Measurements from ENCODE around the gene ARVCF. TPM values are rescaled to one million over a fixed set of nuclear protein-coding genes. Genes with fewer than 3 reads are reported as not detected.

ARVCF gene
- total and polyA plus RNA-seq, 9 of the 15 experiments (the other 6 are each of a cell fraction or from before 2014, with no cell fraction given), result 0.03 to 97.4 (median 15.6) TPM

DNA sequence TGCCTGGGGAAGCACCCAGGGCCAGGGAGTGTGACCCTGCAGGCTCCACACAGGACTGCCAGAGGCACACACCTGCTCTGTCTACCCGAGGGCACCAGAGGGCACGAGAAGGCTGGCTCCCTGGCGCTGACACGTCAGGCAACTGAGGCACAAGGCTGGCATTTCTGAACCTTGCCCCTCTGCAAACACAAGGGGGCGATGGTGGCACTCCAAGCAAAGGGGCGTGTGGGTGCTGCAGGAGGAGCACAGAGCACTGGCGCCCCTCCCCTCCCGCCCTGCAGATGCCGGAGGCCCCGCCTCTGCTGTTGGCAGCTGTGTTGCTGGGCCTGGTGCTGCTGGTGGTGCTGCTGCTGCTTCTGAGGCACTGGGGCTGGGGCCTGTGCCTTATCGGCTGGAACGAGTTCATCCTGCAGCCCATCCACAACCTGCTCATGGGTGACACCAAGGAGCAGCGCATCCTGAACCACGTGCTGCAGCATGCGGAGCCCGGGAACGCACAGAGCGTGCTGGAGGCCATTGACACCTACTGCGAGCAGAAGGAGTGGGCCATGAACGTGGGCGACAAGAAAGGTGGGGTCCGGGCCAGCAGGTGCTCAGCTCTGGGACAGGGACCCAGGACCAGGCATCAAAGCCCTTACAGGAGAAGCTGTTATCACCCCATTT is 54.2 kb downstream of the ARVCF start (continued):
- TF ChIP-seq, protein P1, sequence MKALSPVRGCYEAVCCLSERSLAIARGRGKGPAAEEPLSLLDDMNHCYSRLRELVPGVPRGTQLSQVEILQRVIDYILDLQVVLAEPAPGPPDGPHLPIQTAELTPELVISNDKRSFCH (CRISPR knock-in tag; IDR thresholded peaks at IDR 0.05), result no peak
- TF ChIP-seq, protein P1 (tag; IDR thresholded peaks at IDR 0.05), result 0 out of 2 replicates have a peak, but pooled peaks have one; percentile 11
- no peak for TF ChIP-seq THAP7 (CRISPR knock-in tag; IDR thresholded peaks at IDR 0.05)
- peak; percentile 84 for TF ChIP-seq ZNF699 (CRISPR knock-in tag; IDR thresholded peaks at IDR 0.05; ENCODE audit: insufficient replicate concordance)
- no peak for TF ChIP-seq EGR1 (conservative IDR thresholded peaks at IDR 0.05)
- TF ChIP-seq ZBTB2 (IDR thresholded peaks at IDR 0.05), result peak; percentile 80; the same call in 1 of the 2 replicates
- 0 out of 2 replicates have a peak, but pooled peaks have one; percentile 65 for TF ChIP-seq STAT6 (CRISPR knock-in tag; IDR thresholded peaks at IDR 0.05)
- no peak for TF ChIP-seq NR1H2 (CRISPR knock-in tag; IDR thresholded peaks at IDR 0.05)
- TF ChIP-seq SPI1 (IDR thresholded peaks at IDR 0.05; ENCODE audit: borderline replicate concordance, low read depth, low read length), result no peak
- TF ChIP-seq HDGF (IDR thresholded peaks at IDR 0.05), result peak; percentile 85
- TF ChIP-seq, protein P2, sequence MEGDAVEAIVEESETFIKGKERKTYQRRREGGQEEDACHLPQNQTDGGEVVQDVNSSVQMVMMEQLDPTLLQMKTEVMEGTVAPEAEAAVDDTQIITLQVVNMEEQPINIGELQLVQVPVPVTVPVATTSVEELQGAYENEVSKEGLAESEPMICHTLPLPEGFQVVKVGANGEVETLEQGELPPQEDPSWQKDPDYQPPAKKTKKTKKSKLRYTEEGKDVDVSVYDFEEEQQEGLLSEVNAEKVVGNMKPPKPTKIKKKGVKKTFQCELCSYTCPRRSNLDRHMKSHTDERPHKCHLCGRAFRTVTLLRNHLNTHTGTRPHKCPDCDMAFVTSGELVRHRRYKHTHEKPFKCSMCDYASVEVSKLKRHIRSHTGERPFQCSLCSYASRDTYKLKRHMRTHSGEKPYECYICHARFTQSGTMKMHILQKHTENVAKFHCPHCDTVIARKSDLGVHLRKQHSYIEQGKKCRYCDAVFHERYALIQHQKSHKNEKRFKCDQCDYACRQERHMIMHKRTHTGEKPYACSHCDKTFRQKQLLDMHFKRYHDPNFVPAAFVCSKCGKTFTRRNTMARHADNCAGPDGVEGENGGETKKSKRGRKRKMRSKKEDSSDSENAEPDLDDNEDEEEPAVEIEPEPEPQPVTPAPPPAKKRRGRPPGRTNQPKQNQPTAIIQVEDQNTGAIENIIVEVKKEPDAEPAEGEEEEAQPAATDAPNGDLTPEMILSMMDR (IDR thresholded peaks at IDR 0.05 in 2 of 3, conservative IDR thresholded peaks at IDR 0.05 in 1 of 3; ENCODE audit: insufficient read depth in 2 of 3, low read depth in 1 of 3, low read length in 3 of 3), result peak; percentile 95 to 99 (median 96)
- no peak for TF ChIP-seq E2F1 (CRISPR knock-in tag; IDR thresholded peaks at IDR 0.05)
- peak; percentile 45; the same call in 1 of the 2 replicates for TF ChIP-seq THRAP3 (IDR thresholded peaks at IDR 0.05; ENCODE audit: borderline replicate concordance)
- no peak for TF ChIP-seq AFF4 (CRISPR knock-in tag; IDR thresholded peaks at IDR 0.05)

All from K562 (cell line).